Right lobe of liver (tissue), 6 donors: ENCODE results near the gene MARK2. TPM values are rescaled to one million over a fixed set of nuclear protein-coding genes. Genes with fewer than 3 reads are reported as not detected.
A peak's percentile ranks its signal among the peaks of the same experiment; 100 is the strongest.

Experiments used
- ATAC-seq, 4 donors: fragments of 200-7000 bp; cut with Tn5 transposase; one replicate each; pipeline ENCODE4 v1.9.1; 2020; ENCODE audit warnings: mild to moderate bottlenecking in 4 of 4, moderate library complexity in 4 of 4
- DNase-seq, 3 donors: peaks; one replicate each; pipeline ENCODE4 v3.0.0-alpha.2; 2020
- H3K27ac ChIP-seq, 3 donors: fragments of 200-600 bp; one replicate each; pipeline ENCODE4 v1.8.0; 2022
- H3K27me3 ChIP-seq, 2 donors: fragments of 200-600 bp; one replicate each; pipeline ENCODE4 v1.8.0; 2022
- H3K36me3 ChIP-seq, 4 donors: fragments of 200-600 bp; sonication (generic) in 1 of 4; one replicate each; pipeline versions ENCODE4 v1.5.1 to v1.8.0; 2017 to 2022; ENCODE audit warnings: control low read depth in 1 of 4
- H3K4me1 ChIP-seq, 4 donors: fragments of 200-600 bp; sonication (generic) in 1 of 4; one replicate each; pipeline versions ENCODE4 v1.5.1 to v1.8.0; 2017 to 2022; ENCODE audit warnings: control low read depth in 1 of 4
- H3K4me3 ChIP-seq, 3 donors: fragments of 200-600 bp; one replicate each; pipeline ENCODE4 v1.8.0; 2022
- H3K9me3 ChIP-seq, 4 donors: fragments of 200-600 bp; sonication (generic) in 1 of 4; one replicate each; pipeline versions ENCODE4 v1.5.1 to v1.8.0; 2017 to 2022; ENCODE audit warnings: control low read depth in 1 of 4
- POLR2A ChIP-seq: fragments of 450-650 bp; IDR thresholded peaks from one replicate; pipeline ENCODE4 v1.6.1; 2017; ENCODE audit warnings: antibody characterized with exemption, mild to moderate bottlenecking
- WGBS: methylation state at CpG from one replicate; pipeline ENCODE4 v1.1.6; 2018; ENCODE audit warnings: low coverage, low lambda C conversion rate; ENCODE audit not compliant: insufficient coverage; ENCODE audit errors: missing lambda C conversion rate; 5-methylcytosine and 5-hydroxymethylcytosine counted together
- intact Hi-C, 2 donors: fragments of 100-400 bp; cut with DNase I; formaldehyde crosslinking; loops; one replicate each; pipeline versions ENCODE4 v1.11.2 to v1.14.1; 2022
- total RNA-seq, 6 experiments: library from RNA; depleted of rRNA in 2 of 6; stranded (reverse); fragments of >200 nt in 2 of 6; fragmentation: NEBNext Ultra II Directional in 3 of 6; extraction: Animal tissue kit (Norgen Biotek cat#: 25700) in 3 of 6; gene quantifications; one replicate each; pipeline versions ENCODE4 v1.1.0 to v1.2.4, GENCODE V29; 2016 to 2023
- TF ChIP-seq, protein P1 (sequence below), 4 donors: fragments of 200-600 bp in 3 of 4; fragments of 450-650 bp in 1 of 4; IDR thresholded peaks; one replicate each; pipeline versions ENCODE4 v1.5.1 to v1.8.0; 2016 to 2022; ENCODE audit warnings: antibody characterized with exemption in 4 of 4, mild to moderate bottlenecking in 2 of 4
- donor health status: DM: no; HTN: yes; CAD: no.
- donor health status: DM: no; HTN: no; CAD: no.
- donor health status: DM: no; HTN: no; CAD: no.
- donor health status: DM: no; HTN: yes; CAD: no.
- donor health status: DM: no; HTN: yes; CAD: no.

Gene MARK2
- total RNA-seq, 6 experiments from 2014 or later, result 10.6 to 14.8 (median 12.2) TPM

- WGBS, result 91% methylated on average over 4 of the region's 5 CpGs
Measured at GRCh38 chr11:63929616-63930015, 90.7 kb downstream of the MARK2 start.

GRCh38 chr11:63931045-63931444, 92.1 kb downstream of the MARK2 start:
- TF ChIP-seq, protein P1, sequence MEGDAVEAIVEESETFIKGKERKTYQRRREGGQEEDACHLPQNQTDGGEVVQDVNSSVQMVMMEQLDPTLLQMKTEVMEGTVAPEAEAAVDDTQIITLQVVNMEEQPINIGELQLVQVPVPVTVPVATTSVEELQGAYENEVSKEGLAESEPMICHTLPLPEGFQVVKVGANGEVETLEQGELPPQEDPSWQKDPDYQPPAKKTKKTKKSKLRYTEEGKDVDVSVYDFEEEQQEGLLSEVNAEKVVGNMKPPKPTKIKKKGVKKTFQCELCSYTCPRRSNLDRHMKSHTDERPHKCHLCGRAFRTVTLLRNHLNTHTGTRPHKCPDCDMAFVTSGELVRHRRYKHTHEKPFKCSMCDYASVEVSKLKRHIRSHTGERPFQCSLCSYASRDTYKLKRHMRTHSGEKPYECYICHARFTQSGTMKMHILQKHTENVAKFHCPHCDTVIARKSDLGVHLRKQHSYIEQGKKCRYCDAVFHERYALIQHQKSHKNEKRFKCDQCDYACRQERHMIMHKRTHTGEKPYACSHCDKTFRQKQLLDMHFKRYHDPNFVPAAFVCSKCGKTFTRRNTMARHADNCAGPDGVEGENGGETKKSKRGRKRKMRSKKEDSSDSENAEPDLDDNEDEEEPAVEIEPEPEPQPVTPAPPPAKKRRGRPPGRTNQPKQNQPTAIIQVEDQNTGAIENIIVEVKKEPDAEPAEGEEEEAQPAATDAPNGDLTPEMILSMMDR (IDR thresholded peaks at IDR 0.05), result no peak
- no peak for TF ChIP-seq POLR2A
- intact Hi-C loops, result no loop called here
- ATAC-seq, result peak in 1 of 4 donors; percentile 41

More at GRCh38 chr11:63929616-63930015, 90.7 kb downstream of the MARK2 start:
- no peak for DNase-seq
- Histone ChIP-seq H3K36me3 (no peaks in the 10 kb centered on the region), H3K27me3 (no peaks in the 10 kb centered on the region), H3K9me3 (no peaks in the 10 kb centered on the region), H3K27ac (no peak overlapping the region), H3K4me1 (no peaks in the 10 kb centered on the region), H3K4me3 (no peak overlapping the region)
- TF ChIP-seq, protein P1 (IDR thresholded peaks at IDR 0.05), result no peak
- TF ChIP-seq POLR2A, result no peak
- intact Hi-C loops, result loop anchor here in 1 of 2 donors (10.0 kb wide), 1 partner anchor 155 kb away; no protein-coding TSS in a partner anchor
- ATAC-seq, result no peak

DNA sequence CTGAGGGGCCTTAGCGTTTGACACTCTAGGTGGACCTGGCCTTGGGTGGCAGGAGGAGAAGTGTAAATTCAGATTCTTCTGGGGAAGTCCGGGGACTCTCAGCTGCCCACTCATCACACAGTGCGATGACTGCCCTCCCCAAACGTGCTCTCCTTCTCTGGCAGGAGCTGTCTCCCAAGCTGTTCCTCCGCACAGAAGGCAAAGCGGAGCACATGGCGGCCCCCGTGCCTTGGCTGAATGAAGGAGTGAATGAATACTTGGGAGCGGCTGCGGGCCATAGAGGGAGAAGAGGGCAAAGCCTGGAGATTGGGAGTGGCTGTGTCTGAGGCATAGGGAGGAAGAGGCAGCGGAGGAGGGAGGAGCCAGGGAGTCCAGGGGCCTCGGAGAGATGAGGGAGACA, 93.0 kb downstream of the MARK2 start:
- no peak for TF ChIP-seq POLR2A
- TF ChIP-seq, protein P1 (IDR thresholded peaks at IDR 0.05), result no peak
- Histone ChIP-seq H3K27me3 (no peaks in the 10 kb centered on the region), H3K4me3 (no peak overlapping the region), H3K36me3 (no peaks in the 10 kb centered on the region), H3K27ac (no peak overlapping the region), H3K9me3 (no peaks in the 10 kb centered on the region), H3K4me1 (no peaks in the 10 kb centered on the region)
- DNase-seq (no peak), ATAC-seq (no peak)
- intact Hi-C loops, result no loop called here
- WGBS, result 91% methylated on average over 5 of the region's 12 CpGs

More at GRCh38 chr11:63931045-63931444, 92.1 kb downstream of the MARK2 start:
- no peak overlapping the region for H3K27ac ChIP-seq
- no peaks in the 10 kb centered on the region for H3K4me1 ChIP-seq
- no peak for DNase-seq
- H3K36me3 ChIP-seq, result no peaks in the 10 kb centered on the region
- no peaks in the 10 kb centered on the region for H3K27me3 ChIP-seq
- no peaks in the 10 kb centered on the region for H3K9me3 ChIP-seq
- H3K4me3 ChIP-seq, result no peak overlapping the region
- 72% methylated on average over 5 of the region's 6 CpGs for WGBS

DNA sequence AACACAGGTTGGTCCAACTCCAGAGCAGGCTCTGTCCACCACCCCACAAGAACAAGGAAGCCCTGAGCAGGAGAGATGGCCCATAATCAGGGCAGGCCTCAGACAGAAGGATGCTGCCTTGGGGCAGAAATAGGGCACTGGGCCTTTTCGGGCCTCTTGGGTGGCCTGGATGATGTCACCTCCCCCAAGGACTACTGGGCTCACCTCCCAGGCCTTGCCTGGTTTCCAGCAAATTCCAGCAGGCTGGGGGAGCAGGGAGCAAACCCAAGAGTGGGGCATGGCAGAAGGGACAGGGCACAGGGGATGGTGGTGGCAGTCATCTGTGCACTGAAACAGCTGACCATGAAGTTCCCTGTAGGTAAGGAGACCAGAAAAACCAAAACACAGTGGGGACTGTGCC, 94.5 kb downstream of the MARK2 start:
- Histone ChIP-seq H3K27me3 (no peaks in the 10 kb centered on the region), H3K4me3 (no peak overlapping the region), H3K9me3 (no peaks in the 10 kb centered on the region), H3K4me1 (no peaks in the 10 kb centered on the region), H3K27ac (no peak overlapping the region), H3K36me3 (no peaks in the 10 kb centered on the region)
- TF ChIP-seq POLR2A, result no peak
- TF ChIP-seq, protein P1 (IDR thresholded peaks at IDR 0.05), result no peak
- ATAC-seq, result no peak
- DNase-seq, result no peak
- intact Hi-C loops, result no loop called here
- 100% methylated on average over 1 of the region's 1 CpG for WGBS
